Loucy (cell line): ENCODE data around the gene FAM131B.

ENCODE experiments used
- CTCF ChIP-seq: fragments of 200-600 bp; sonication (generic); conservative IDR thresholded peaks from 2 replicates; pipeline ENCODE4 v1.5.1; 2014; ENCODE audit warnings: mild to moderate bottlenecking, antibody characterized with exemption, low read length
- EZH2phosphoT487 ChIP-seq: fragments of 200-600 bp; IDR thresholded peaks from 2 replicates; pipeline ENCODE4 v1.6.1; 2018; ENCODE audit warnings: antibody characterized with exemption, mild to moderate bottlenecking, moderate library complexity, borderline replicate concordance

GRCh38 chr7:143329471-143330170 is 32.9 kb downstream of the FAM131B start:
- TF ChIP-seq CTCF (peak; percentile 64), EZH2phosphoT487 (no peak)
